Neural progenitor cell (in vitro differentiated cells): ENCODE measurements around the gene NAA15. TPM values are rescaled to one million over a fixed set of nuclear protein-coding genes. Genes with fewer than 3 reads are reported as not detected.
A peak's percentile ranks its signal among the peaks of the same experiment; 100 is the strongest.

Experiments
- DNase-seq: peaks from one replicate; pipeline ENCODE4 v3.0.0-alpha.2; 2016; ENCODE audit warnings: low spot score
- H2AFZ ChIP-seq: fragments of 200-600 bp; sonication (generic); replicated peaks from 2 replicates; pipeline ENCODE4 v1.6.1; 2016; ENCODE audit warnings: antibody characterized with exemption
- H3F3A ChIP-seq: fragments of 200-600 bp; sonication (generic); 2 replicates; pipeline ENCODE4 v1.6.1; 2016; ENCODE audit warnings: antibody characterized with exemption, low read depth
- H3K27ac ChIP-seq: fragments of 200-600 bp; sonication (generic); 2 replicates; pipeline ENCODE4 v1.5.1; 2016; ENCODE audit warnings: mild to moderate bottlenecking
- H3K27me3 ChIP-seq: fragments of 200-600 bp; sonication (generic); 2 replicates; pipeline ENCODE4 v1.6.1; 2016; ENCODE audit warnings: mild to moderate bottlenecking, moderate library complexity
- H3K36me3 ChIP-seq: fragments of 200-600 bp; sonication (generic); 2 replicates; pipeline ENCODE4 v1.5.1; 2016
- H3K4me1 ChIP-seq: fragments of 200-600 bp; sonication (generic); 2 replicates; pipeline ENCODE4 v1.6.1; 2016; ENCODE audit warnings: mixed run types
- H3K4me2 ChIP-seq: fragments of 200-600 bp; sonication (generic); 2 replicates; pipeline ENCODE4 v1.6.1; 2016
- H3K4me3 ChIP-seq: fragments of 200-600 bp; sonication (generic); 2 replicates; pipeline ENCODE4 v1.5.1; 2016
- H3K79me2 ChIP-seq: fragments of 200-600 bp; sonication (generic); 2 replicates; pipeline ENCODE4 v1.6.1; 2016; ENCODE audit warnings: low read depth
- H3K9ac ChIP-seq: fragments of 200-600 bp; sonication (generic); 2 replicates; pipeline ENCODE4 v1.6.1; 2016
- H3K9me3 ChIP-seq: fragments of 200-600 bp; sonication (generic); 2 replicates; pipeline ENCODE4 v1.5.1; 2016; ENCODE audit warnings: low read depth
- H4K20me1 ChIP-seq: fragments of 200-600 bp; sonication (generic); 2 replicates; pipeline ENCODE4 v1.6.1; 2016; ENCODE audit warnings: low read depth
- H3K27ac Mint-ChIP-seq: 3 replicates; pipeline ENCODE4 v1.8.0; 2021; ENCODE audit warnings: mixed read lengths
- H3K27me3 Mint-ChIP-seq: 2 replicates; pipeline ENCODE4 v1.8.0; 2022; ENCODE audit warnings: low read depth, mild to moderate bottlenecking, inconsistent platforms, moderate library complexity, mixed read lengths; ENCODE audit not compliant: insufficient read depth
- H3K36me3 Mint-ChIP-seq: 3 replicates; pipeline ENCODE4 v1.8.0; 2021; ENCODE audit warnings: mixed read lengths
- H3K4me1 Mint-ChIP-seq: 3 replicates; pipeline ENCODE4 v1.8.0; 2021; ENCODE audit warnings: mixed read lengths
- H3K4me3 Mint-ChIP-seq: 3 replicates; pipeline ENCODE4 v1.8.0; 2021; ENCODE audit warnings: mild to moderate bottlenecking, moderate library complexity, mixed read lengths
- H3K9me3 Mint-ChIP-seq: 3 replicates; pipeline ENCODE4 v1.8.0; 2020; ENCODE audit warnings: mixed read lengths
- CTCF ChIP-seq: fragments of 200-600 bp; sonication (generic); IDR thresholded peaks from 2 replicates; pipeline ENCODE4 v1.5.1; 2017; ENCODE audit warnings: antibody characterized with exemption, mild to moderate bottlenecking
- EZH2 ChIP-seq: fragments of 200-600 bp; sonication (generic); IDR thresholded peaks from 2 replicates; pipeline ENCODE4 v1.6.1; 2017; ENCODE audit warnings: antibody characterized with exemption, mild to moderate bottlenecking, moderate library complexity
- EZH2phosphoT487 ChIP-seq: fragments of 200-600 bp; sonication (generic); IDR thresholded peaks from 2 replicates; pipeline ENCODE4 v1.6.1; 2017; ENCODE audit warnings: antibody characterized with exemption
- total RNA-seq: library from RNA; depleted of rRNA; stranded (reverse); fragments of >200 nt; gene quantifications from 2 replicates; pipeline ENCODE4 v1.2.3, GENCODE V29; 2015; ENCODE audit warnings: low replicate concordance

Gene NAA15
- total RNA-seq, 1 donor from 2014 or later: 69.0 TPM

- no peak overlapping the region for H3K27ac ChIP-seq
- H3K9ac ChIP-seq: no peak overlapping the region
- H3K36me3 ChIP-seq: no peaks in the 10 kb centered on the region
- peaks cover 2% of the 10 kb centered on the region for H3K27me3 Mint-ChIP-seq
- no peaks in the 10 kb centered on the region for H4K20me1 ChIP-seq
- H3K27me3 ChIP-seq: no peaks in the 10 kb centered on the region
- H3K27ac Mint-ChIP-seq: no peak overlapping the region
- H3K4me3 ChIP-seq: no peak overlapping the region
- no peaks in the 10 kb centered on the region for H3K9me3 ChIP-seq
- no peaks in the 10 kb centered on the region for H3K4me1 ChIP-seq
- H3F3A ChIP-seq: no peaks in the 10 kb centered on the region
- DNase-seq: no peak
- no peak overlapping the region for H2AFZ ChIP-seq
- H3K79me2 ChIP-seq: no peaks in the 10 kb centered on the region
- no peak for TF ChIP-seq CTCF
- TF ChIP-seq EZH2: no peak
- no peak for TF ChIP-seq EZH2phosphoT487
- H3K4me2 ChIP-seq: no peak overlapping the region
- no peak overlapping the region for H3K4me3 Mint-ChIP-seq
- no peaks in the 10 kb centered on the region for H3K36me3 Mint-ChIP-seq
- no peaks in the 10 kb centered on the region for H3K9me3 Mint-ChIP-seq
- peaks cover 2% of the 10 kb centered on the region for H3K4me1 Mint-ChIP-seq
Observed at GRCh38 chr4:139256349-139256748, 45.0 kb upstream of the NAA15 start.

GRCh38 chr4:139265654-139266053 is 35.7 kb upstream of the NAA15 start:
- Histone ChIP-seq H3K79me2 (no peaks in the 10 kb centered on the region), H3K4me3 (no peak overlapping the region), H3K4me2 (no peak overlapping the region), H3K9ac (no peak overlapping the region), H3K27ac (no peak overlapping the region), H3K9me3 (no peaks in the 10 kb centered on the region), H2AFZ (peak overlapping the region; percentile 28), H3K36me3 (no peaks in the 10 kb centered on the region), H4K20me1 (no peaks in the 10 kb centered on the region), H3K27me3 (no peaks in the 10 kb centered on the region), H3F3A (no peaks in the 10 kb centered on the region), H3K4me1 (peaks cover 11% of the 10 kb centered on the region)
- Mint-ChIP-seq H3K36me3 (no peaks in the 10 kb centered on the region), H3K4me1 (peaks cover 15% of the 10 kb centered on the region), H3K27ac (no peak overlapping the region), H3K4me3 (no peak overlapping the region), H3K27me3 (no peaks in the 10 kb centered on the region), H3K9me3 (no peaks in the 10 kb centered on the region)
- DNase-seq: no peak
- no peak for TF ChIP-seq EZH2
- TF ChIP-seq EZH2phosphoT487: no peak
- no peak for TF ChIP-seq CTCF

- no peaks in the 10 kb centered on the region for H3K9me3 Mint-ChIP-seq
- Histone ChIP-seq H3K36me3 (no peaks in the 10 kb centered on the region), H3K9me3 (no peaks in the 10 kb centered on the region), H3K79me2 (no peaks in the 10 kb centered on the region), H3K4me2 (peak overlapping the region; percentile 60), H3K27me3 (no peaks in the 10 kb centered on the region), H2AFZ (peak overlapping the region; percentile 73), H3K4me1 (peaks cover 11% of the 10 kb centered on the region), H4K20me1 (no peaks in the 10 kb centered on the region), H3F3A (no peaks in the 10 kb centered on the region), H3K4me3 (no peak overlapping the region), H3K9ac (no peak overlapping the region), H3K27ac (no peak overlapping the region)
- H3K27ac Mint-ChIP-seq: no peak overlapping the region
- H3K4me1 Mint-ChIP-seq: peaks cover 15% of the 10 kb centered on the region
- peak overlapping the region; percentile 64 for H3K4me3 Mint-ChIP-seq
- no peaks in the 10 kb centered on the region for H3K36me3 Mint-ChIP-seq
- H3K27me3 Mint-ChIP-seq: no peaks in the 10 kb centered on the region
- DNase-seq: no peak
- no peak for TF ChIP-seq EZH2
- TF ChIP-seq EZH2phosphoT487: no peak
- no peak for TF ChIP-seq CTCF
Observed at GRCh38 chr4:139266208-139266582, 35.1 kb upstream of the NAA15 start.
